HG02852 (cell line): Measurements from ENCODE around the gene LZTS3.

Experiments
- ATAC-seq: cut with Tn5 transposase; IDR thresholded peaks from one replicate; pipeline ENCODE4 v1.9.1; 2021; ENCODE audit warnings: mild to moderate bottlenecking, moderate library complexity; ENCODE audit not compliant: unreplicated experiment

LZTS3 gene

GRCh38 chr20:3168829-3169590, 4.3 kb downstream of the LZTS3 start:
- ATAC-seq: no peak

GRCh38 chr20:3168079-3168828, 5.1 kb downstream of the LZTS3 start:
- no peak for ATAC-seq

GRCh38 chr20:3167738-3168078, 5.6 kb downstream of the LZTS3 start:
- no peak for ATAC-seq

DNA sequence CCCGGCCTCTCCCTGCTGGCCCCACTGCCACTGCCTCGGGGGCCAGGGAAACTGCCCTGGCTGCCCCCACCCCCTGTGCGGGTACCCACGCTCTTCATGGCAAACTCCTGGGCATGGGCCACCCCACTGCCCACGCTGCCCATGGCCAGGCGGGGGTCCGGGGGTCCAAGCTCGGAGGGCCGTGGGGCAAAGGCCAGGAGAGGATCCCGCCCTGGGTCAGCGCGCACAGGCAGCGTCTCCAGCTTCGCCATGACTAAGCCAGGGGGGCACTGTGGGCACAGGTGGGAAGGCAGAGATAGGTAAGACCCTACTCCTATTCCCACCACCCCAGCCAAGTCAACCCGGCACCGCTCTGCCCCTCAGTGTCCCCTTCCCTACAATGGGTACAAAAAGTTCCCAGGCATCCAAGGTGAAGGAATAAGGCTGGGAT, 6.4 kb downstream of the LZTS3 start:
- no peak for ATAC-seq

GRCh38 chr20:3166338-3166912, 6.9 kb downstream of the LZTS3 start:
- ATAC-seq: no peak

DNA sequence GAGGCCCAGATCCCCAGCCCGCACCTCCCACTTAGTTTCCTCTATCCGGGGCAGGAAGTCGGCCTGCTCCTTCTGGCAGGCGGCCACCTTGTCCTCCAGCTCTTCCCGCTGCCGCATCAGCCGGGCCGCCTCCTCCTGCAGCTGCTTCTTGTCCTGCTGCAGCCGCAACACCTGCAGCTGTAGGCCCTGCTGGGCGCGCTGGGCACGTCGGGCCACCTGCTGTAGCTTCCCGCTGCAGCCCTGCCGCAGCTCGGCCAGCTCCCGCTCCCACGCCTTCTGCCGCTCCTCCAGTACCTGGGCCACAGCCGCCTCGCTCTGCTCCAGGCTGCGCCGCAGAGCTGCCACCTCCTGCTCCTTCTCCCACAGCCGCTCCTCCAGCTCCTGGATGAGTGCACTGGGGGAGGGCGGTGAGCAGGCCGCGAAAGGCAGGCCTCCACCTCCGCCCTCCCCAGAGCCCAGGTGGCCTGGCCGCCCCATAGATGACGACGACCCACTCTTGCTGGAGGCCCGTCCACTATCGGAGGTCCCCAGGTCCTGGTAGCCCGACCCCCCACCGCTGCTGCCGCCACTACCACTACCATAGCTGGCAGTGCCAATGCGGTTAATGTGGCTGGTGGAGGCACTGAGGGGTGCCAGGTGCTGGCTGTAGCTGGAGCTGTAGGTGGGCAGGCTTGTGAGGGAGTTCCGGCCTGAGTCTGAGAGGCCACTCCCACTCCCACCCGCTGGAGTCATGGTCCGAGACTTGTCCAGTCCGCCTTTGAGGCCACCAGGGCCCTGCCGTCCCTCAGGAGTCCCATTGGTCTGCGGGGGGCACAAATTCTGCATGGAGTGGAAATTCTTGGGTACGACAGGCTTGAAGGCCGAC, 7.6 kb downstream of the LZTS3 start:
- no peak for ATAC-seq

- no peak for ATAC-seq
Measured at GRCh38 chr20:3164763-3165410, 8.5 kb downstream of the LZTS3 start.

DNA sequence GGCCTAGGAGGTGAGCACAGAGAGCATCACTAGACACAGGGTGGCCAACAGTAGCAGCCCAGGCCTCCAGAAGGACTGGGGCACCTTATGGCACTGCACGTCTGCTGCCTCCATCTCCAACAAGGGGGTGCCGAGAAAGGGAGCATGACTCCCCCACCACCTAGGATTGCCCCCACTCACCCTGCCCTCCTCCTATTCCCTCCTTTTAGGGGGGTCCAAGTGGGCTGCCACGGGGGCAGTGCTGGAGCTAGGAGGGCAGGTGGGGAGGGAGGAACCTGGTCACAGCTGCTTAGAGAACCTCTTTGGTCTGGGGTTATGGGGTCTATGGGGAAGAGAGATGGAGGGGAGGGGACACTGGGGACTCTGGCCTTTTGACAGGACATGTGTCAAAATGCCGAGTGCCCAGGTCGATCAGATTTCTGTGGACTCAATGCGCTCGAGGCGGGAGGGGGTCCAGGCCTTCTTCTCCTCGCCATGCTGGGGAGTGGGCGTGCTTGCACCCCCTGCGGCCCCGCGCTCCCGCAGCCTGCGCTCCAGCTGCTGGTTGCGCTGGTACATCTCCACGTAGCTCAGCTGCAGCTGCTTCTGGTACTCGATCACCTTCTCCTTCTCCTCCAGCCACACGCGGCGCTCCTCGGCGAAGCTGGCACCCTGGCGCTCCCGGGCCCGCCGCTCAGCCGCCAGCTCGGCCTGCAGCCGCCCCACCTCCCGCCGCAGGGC, 9.1 kb downstream of the LZTS3 start:
- no peak for ATAC-seq

GRCh38 chr20:3163099-3164042, 10.0 kb downstream of the LZTS3 start:
- ATAC-seq: no peak

DNA sequence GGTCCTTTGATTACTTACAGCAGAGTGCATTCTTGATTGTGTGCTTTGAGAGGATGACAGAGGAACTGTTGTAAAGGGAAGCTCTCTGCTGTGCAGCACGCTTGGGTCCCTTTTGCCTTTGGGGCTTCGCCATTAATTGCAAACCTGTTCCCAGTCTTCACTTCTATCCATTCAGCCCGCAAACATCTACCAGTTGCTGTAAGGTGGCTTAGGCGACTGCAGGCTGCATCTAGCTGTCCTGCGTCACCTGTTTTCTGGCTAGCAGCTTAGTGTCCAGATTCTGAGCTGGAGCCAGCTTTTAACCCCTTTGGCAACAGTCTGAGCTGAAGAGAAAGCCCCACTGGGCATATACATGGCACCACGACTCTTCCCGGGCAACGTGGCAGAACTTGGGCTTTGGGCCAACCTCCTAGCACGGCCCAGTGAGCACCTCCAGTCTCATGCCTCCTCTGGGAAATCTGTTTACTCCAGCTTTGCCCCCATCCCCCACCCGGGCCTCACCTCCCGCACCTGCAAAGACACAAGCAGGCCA, 11.2 kb downstream of the LZTS3 start:
- ATAC-seq: no peak

GRCh38 chr20:3161316-3162079, 11.9 kb downstream of the LZTS3 start:
- no peak for ATAC-seq

GRCh38 chr20:3160418-3160817, 12.9 kb downstream of the LZTS3 start:
- no peak for ATAC-seq

GRCh38 chr20:3158968-3159431, 14.3 kb downstream of the LZTS3 start:
- ATAC-seq: no peak

DNA sequence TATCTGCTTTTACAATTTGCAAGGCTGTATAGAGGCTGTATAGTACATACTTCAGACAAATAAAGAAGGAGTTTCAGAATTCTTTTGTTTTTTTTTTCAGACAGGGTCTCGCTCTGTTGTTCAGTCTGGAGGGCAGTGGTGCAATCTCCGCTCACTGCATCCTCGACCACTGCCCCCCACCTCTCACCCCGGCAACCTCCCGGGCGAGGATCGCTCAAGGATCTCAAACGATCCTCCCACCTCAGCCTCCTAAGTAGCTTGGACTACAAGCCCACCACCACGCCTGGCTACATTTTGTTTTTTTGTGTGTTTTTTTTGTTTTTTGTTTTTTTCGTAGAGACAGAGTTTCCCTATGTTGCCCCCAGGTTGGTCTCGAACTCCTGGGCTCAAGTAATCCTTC, 15.5 kb downstream of the LZTS3 start:
- no peak for ATAC-seq

DNA sequence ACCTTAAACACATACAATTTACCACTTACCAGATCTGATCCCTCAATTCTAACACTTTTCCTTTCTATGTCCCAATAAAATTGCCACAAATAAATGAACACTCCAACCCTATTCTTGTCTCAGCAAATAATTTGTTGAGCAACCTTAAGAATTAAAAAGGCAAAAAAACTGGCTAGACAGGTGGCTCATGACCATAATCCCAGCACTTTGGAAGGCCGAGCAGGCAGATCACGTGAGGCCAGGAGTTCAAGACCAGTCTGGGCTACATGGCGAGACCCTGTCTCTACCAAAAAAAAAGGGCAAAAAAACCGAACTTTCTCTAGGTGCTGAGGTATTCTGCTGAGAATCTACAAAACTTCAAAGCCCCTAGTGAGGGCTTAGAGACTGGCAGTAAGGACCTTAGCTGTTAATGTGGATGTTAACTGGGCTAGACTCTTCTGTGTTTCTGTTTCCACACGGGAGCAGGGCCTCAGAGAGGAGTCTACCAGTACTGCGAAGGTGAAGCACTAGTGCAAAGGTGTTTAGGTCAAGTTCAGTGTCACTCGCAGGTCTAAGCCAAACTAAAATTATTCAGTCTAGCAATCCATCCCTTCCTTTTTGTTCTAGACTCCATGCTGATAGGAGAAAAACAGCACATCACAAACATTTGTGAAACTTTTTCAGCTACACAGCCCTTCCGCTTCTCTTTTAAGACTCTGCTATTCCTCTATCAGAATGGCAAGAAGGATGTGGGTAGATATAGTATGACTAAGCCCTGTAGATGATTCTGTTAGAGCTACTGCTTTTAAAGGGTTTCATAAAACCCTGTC, 16.3 kb downstream of the LZTS3 start:
- ATAC-seq: peak; percentile 69

GRCh38 chr20:3152057-3152644, 21.2 kb downstream of the LZTS3 start:
- peak; percentile 45 for ATAC-seq

DNA sequence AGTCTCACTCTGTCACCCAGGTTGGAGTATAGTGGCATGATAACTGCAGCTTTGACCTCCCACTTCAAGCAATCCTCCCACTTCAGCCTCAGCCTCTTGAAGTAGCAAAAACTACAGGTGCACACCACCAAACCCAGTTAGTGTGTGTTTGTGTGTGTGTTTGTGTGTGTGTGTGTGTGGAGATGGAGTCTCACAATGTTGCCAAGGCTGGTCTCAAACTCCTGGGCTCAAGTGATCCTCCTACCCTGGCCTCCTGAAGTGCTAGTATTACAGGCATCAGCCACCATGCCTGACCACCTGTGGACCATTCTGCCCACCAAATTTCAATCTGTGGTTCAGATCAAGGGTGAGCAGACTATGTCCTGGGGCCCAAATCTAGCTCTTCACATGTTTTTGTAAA, 22.4 kb downstream of the LZTS3 start:
- ATAC-seq: no peak
